Stomach (tissue), 9 donors: ENCODE results near the gene FBXW8. TPM values are rescaled to one million over a fixed set of nuclear protein-coding genes. Genes with fewer than 3 reads are reported as not detected.
A peak's percentile ranks its signal among the peaks of the same experiment; 100 is the strongest.

Experiments
- DNase-seq, 2 donors: peaks; one replicate each; pipeline versions ENCODE4 v3.0.0 to v3.0.0-alpha.2; 2013 to 2019
- H3K27ac ChIP-seq, 5 donors: fragments of 200-600 bp in 4 of 5; sonication (generic) in 4 of 5; one replicate each; pipeline ENCODE4 v1.5.1; 2013 to 2019; ENCODE audit warnings: mild to moderate bottlenecking in 1 of 5, moderate library complexity in 1 of 5
- H3K27me3 ChIP-seq, 3 donors: fragments of 200-600 bp; sonication (generic); one replicate each; pipeline ENCODE4 v1.5.1; 2017 to 2019; ENCODE audit warnings: mixed run types in 1 of 3
- H3K36me3 ChIP-seq, 4 donors: fragments of 200-600 bp; sonication (generic); 1 replicate in 3 of 4; 2 replicates in 1 of 4; pipeline ENCODE4 v1.5.1; 2016 to 2019
- H3K4me1 ChIP-seq, 4 donors: fragments of 200-600 bp; sonication (generic); one replicate each; pipeline ENCODE4 v1.5.1; 2016 to 2019
- H3K4me3 ChIP-seq, 4 donors: fragments of 200-600 bp; sonication (generic) in 3 of 4; one replicate each; pipeline ENCODE4 v1.5.1; 2016 to 2019; ENCODE audit warnings: mild to moderate bottlenecking in 1 of 4
- H3K9me3 ChIP-seq, 4 donors: fragments of 200-600 bp; sonication (generic); one replicate each; pipeline ENCODE4 v1.5.1; 2016 to 2019
- CTCF ChIP-seq, 7 experiments: fragments of 450-650 bp in 4 of 7; fragments of 200-600 bp in 3 of 7; sonication (generic) in 3 of 7; IDR thresholded peaks; one replicate each; pipeline ENCODE4 v1.5.1; 2016 to 2019; ENCODE audit warnings: antibody characterized with exemption in 7 of 7, control low read depth in 2 of 7, mild to moderate bottlenecking in 1 of 7
- EP300 ChIP-seq: sonication (generic); formaldehyde crosslinking; IDR thresholded peaks from one replicate; pipeline ENCODE4 v1.6.1; 2017; ENCODE audit warnings: antibody characterized with exemption
- POLR2A ChIP-seq, 4 donors: fragments of 450-650 bp; IDR thresholded peaks; one replicate each; pipeline ENCODE4 v1.6.1; 2016; ENCODE audit warnings: antibody characterized with exemption in 4 of 4, control low read depth in 2 of 4, mild to moderate bottlenecking in 1 of 4, moderate library complexity in 1 of 4
- POLR2AphosphoS5 ChIP-seq, 3 donors: sonication (generic); formaldehyde crosslinking; IDR thresholded peaks; one replicate each; pipeline ENCODE4 v1.6.1; 2016; ENCODE audit warnings: antibody characterized with exemption in 3 of 3
- WGBS, 5 donors: extraction: QIAGEN DNeasy Blood & Tissue Kit in 3 of 5; methylation state at CpG; one replicate each; pipeline versions ENCODE4 v1.1.5 to v1.1.7; 2013 to 2018; 5-methylcytosine and 5-hydroxymethylcytosine counted together
- intact Hi-C: fragments of 100-400 bp; cut with DNase I; formaldehyde crosslinking; loops from one replicate; pipeline ENCODE4 v1.15.1; 2023; ENCODE audit warnings: low total_unique reads
- polyA plus RNA-seq, 3 donors: library from polyadenylated mRNA; stranded (reverse); fragments of 200-250 nt; gene quantifications; one replicate each; pipeline ENCODE4 v1.2.3, GENCODE V29; 2013
- total RNA-seq, 5 donors: library from RNA; depleted of rRNA; stranded (reverse); fragments of >200 nt; gene quantifications; one replicate each; pipeline versions ENCODE4 v1.1.0 to v1.2.3, GENCODE V29; 2014 to 2016
- donor health status: healthy with polysubstance abuse.
- donor health status: Bipolar disorder and iron deficiency.
- donor health status: healthy.

The FBXW8 gene
- total and polyA plus RNA-seq, 8 donors: 3.2 to 28.7 (median 6.7) TPM

- H3K27me3 ChIP-seq: peaks cover 13 to 69% (median 37%) of the 10 kb centered on the region in 3 donors
- peaks cover 12 to 14% (median 13%) of the 10 kb centered on the region in 4 donors for H3K4me1 ChIP-seq
- no peak overlapping the region for H3K27ac ChIP-seq
- 82 to 94% (median 92%) methylated on average over 4 of the region's 4 CpGs for WGBS, 5 donors
- no peak overlapping the region for H3K4me3 ChIP-seq
- H3K9me3 ChIP-seq: peaks cover 4 to 15% (median 11%) of the 10 kb centered on the region in 4 donors
- H3K36me3 ChIP-seq: no peaks in the 10 kb centered on the region
- TF ChIP-seq EP300 (no peak), POLR2AphosphoS5 (IDR thresholded peaks at IDR 0.05) (no peak), CTCF (IDR thresholded peaks at IDR 0.05) (no peak), POLR2A (IDR thresholded peaks at IDR 0.05) (no peak)
- intact Hi-C loops: no loop called here
- no peak for DNase-seq
Observed at GRCh38 chr12:116874324-116874995, 36.3 kb upstream of the FBXW8 start.

- intact Hi-C loops: no loop called here
- Histone ChIP-seq H3K27me3 (peaks cover 17 to 87% (median 54%) of the 10 kb centered on the region in 3 donors), H3K27ac (no peak overlapping the region), H3K36me3 (no peaks in the 10 kb centered on the region), H3K4me3 (no peak overlapping the region), H3K9me3 (peaks cover 4 to 15% (median 11%) of the 10 kb centered on the region in 4 donors), H3K4me1 (peaks cover 29 to 31% (median 30%) of the 10 kb centered on the region in 4 donors)
- 15 to 31% (median 20%) methylated on average over 17 to 19 of the region's 19 CpGs for WGBS, 5 donors
- TF ChIP-seq EP300: no peak
- TF ChIP-seq POLR2A (IDR thresholded peaks at IDR 0.05): no peak
- TF ChIP-seq CTCF (IDR thresholded peaks at IDR 0.05): no peak
- no peak for TF ChIP-seq POLR2AphosphoS5 (IDR thresholded peaks at IDR 0.05)
- peak in 1 of 2 donors; percentile 63 for DNase-seq
Observed at GRCh38 chr12:116876151-116876869, 34.4 kb upstream of the FBXW8 start.

- H3K4me3 ChIP-seq: peak overlapping the region; percentile 26 to 57 (median 34)
Observed at GRCh38 chr12:116878567-116879508, 31.9 kb upstream of the FBXW8 start.

More at GRCh38 chr12:116878567-116879508, 31.9 kb upstream of the FBXW8 start:
- H3K4me1 ChIP-seq: peaks cover 39 to 46% (median 43%) of the 10 kb centered on the region in 4 donors
- H3K9me3 ChIP-seq: peaks cover 4 to 15% (median 11%) of the 10 kb centered on the region in 4 donors
- TF ChIP-seq EP300 (no peak), POLR2AphosphoS5 (IDR thresholded peaks at IDR 0.05) (no peak), POLR2A (IDR thresholded peaks at IDR 0.05) (no peak), CTCF (IDR thresholded peaks at IDR 0.05) (no peak)
- H3K27ac ChIP-seq: no peak overlapping the region
- 1 to 3% (median 2%) methylated on average over 48 to 55 of the region's 55 CpGs for WGBS, 5 donors
- DNase-seq: peak in 1 of 2 donors; percentile 51
- H3K27me3 ChIP-seq: peaks cover 33 to 100% (median 78%) of the 10 kb centered on the region in 3 donors
- intact Hi-C loops: no loop called here
- no peaks in the 10 kb centered on the region for H3K36me3 ChIP-seq
